Astrocyte of the spinal cord (primary cell): ENCODE results near the gene KLK8.

Experiments
- DNase-seq: peaks from one replicate; pipeline ENCODE4 v3.0.0; 2011; ENCODE audit warnings: low read depth, low spot score
- H3K4me3 ChIP-seq: 2 replicates; pipeline ENCODE4 v1.5.1; 2011; ENCODE audit warnings: low read depth, mild to moderate bottlenecking, low read length, moderate library complexity
- in situ Hi-C: cut with HindIII; loops from 2 replicates; pipeline ENCODE4 v1.10.0; 2017; ENCODE audit warnings: low sequenced_read_pairs
- TF ChIP-seq, protein P1 (sequence below): IDR thresholded peaks from 2 replicates; pipeline ENCODE4 v1.5.1; 2012; ENCODE audit warnings: low read depth, mild to moderate bottlenecking, low read length, inconsistent platforms

Gene KLK8

DNA sequence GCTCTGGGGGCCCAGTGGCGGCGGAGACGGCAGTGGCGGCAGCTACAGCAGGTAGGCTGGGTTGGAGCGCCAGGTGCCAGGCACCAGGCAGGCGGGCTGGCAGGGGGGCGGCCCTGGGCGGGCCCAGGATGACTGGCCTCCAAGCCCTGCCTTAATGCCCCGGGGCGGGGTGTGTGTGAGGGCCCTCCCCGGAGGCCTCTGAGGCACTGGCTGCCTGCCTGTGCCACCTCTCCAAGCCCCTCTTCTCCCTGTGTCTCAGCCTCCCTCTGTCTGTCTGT lies 25.1 kb upstream of the KLK8 start, which contains the start of gene KLK11:
TSS of gene KLK11 (minus strand) at position 63 of the 278 bp plus-strand sequence. CDS start 985 bp downstream, outside the sequence.
- in situ Hi-C loops = no loop called here
- DNase-seq = no peak
- TF ChIP-seq, protein P1, sequence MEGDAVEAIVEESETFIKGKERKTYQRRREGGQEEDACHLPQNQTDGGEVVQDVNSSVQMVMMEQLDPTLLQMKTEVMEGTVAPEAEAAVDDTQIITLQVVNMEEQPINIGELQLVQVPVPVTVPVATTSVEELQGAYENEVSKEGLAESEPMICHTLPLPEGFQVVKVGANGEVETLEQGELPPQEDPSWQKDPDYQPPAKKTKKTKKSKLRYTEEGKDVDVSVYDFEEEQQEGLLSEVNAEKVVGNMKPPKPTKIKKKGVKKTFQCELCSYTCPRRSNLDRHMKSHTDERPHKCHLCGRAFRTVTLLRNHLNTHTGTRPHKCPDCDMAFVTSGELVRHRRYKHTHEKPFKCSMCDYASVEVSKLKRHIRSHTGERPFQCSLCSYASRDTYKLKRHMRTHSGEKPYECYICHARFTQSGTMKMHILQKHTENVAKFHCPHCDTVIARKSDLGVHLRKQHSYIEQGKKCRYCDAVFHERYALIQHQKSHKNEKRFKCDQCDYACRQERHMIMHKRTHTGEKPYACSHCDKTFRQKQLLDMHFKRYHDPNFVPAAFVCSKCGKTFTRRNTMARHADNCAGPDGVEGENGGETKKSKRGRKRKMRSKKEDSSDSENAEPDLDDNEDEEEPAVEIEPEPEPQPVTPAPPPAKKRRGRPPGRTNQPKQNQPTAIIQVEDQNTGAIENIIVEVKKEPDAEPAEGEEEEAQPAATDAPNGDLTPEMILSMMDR = no peak
- no peak within 1 kb of the TSS for H3K4me3 ChIP-seq

DNA sequence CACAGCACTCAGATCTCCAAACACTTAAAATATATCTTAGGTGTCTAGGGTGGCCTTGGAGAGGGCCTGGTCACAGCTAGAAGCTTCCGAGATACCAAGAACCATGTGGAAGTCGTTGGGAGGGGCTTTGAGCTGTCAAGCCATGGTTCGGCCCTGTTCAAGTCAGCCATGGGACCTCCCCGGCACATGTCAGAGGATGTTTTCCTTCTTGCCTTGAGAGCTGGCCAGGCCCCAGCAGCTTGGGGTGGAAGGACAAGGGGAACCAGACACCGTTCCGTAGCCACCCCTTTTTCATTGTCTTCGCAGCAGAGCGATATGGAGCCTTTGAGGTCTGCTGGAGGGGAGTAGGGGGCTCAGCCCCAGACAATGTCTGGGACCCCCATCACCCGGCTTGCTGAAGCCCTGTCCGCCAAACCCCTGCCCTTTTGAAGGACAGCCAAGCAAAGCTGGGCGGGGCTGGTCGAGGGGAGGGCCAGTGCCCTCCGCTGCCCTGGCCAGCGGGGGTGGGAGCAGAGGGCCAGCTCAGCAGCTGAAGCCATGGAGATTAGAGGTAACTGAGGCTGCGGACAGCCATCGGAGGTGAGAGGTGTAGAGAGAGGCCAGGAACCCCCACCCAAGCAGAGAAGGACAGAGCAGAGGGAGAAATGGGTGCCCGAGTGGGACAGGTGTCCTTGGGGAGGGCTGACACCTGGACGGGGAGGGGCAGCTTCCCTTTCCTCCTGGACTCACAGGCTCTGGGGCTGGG lies 24.6 kb upstream of the KLK8 start:
- no peak for DNase-seq
- TF ChIP-seq, protein P1 = no peak
- no peak overlapping the region for H3K4me3 ChIP-seq
- in situ Hi-C loops = no loop called here

DNA sequence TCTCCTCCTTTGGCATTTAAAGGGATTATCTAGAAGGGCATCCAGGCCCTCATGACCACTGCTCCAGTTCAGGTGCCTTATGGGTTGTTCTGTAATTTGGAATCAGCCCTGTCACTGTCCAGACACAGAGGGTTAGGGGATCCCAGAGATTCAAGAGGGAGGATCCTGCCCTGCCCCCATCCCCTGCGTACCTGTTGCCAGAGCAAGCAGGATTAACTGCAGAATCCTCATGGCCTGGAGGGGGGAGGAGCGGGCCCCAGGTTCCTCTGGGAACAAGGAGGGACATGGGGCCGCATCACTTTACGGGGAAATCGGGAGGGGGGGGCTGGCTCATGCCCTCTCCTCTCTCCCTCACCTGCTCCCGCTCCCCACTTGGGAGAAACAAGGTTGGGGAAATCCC lies 24.0 kb upstream of the KLK8 start:
- no peak for DNase-seq
- TF ChIP-seq, protein P1 = no peak
- in situ Hi-C loops = no loop called here
- no peak overlapping the region for H3K4me3 ChIP-seq

DNA sequence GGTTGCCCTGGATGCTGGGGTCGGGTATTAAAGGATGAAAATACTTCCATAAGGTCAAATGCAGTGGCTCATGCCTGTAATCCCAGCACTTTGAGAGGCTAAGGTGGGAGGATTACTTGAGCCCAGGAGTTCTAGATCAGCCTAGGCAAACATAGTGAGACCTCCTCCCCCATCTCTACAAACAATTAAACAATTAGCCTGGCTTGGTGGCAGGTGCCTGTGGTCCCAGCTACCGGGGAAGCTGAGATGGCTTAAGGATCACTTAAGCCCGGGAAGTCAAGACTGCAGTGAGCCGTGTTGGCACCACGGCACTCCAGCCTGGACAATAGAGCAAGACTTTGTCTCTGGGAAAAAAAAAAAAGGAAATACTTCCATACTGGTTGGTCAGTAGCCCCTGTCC lies 23.5 kb upstream of the KLK8 start:
- H3K4me3 ChIP-seq = no peak overlapping the region
- in situ Hi-C loops = no loop called here
- DNase-seq = no peak
- TF ChIP-seq, protein P1 = no peak

DNA sequence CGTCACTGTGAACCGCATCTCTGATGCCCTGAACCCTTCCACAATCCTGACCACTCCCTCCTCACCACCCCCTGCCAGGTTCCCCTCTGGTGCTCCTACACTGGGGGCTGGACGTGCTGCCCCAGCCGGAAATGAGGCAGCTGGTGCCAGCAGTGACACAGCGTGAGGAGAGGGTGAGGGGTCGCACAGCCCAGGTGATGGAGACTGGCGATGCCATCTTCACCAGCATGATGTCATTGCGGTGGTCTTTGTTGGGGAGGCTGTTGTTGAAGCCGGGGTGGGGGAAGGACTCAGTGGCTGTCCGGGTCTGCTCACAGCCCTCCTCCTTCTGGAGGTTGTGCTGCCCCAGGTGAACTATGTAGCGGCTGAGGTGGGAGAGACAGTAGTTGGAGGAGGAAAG lies 22.5 kb upstream of the KLK8 start:
- TF ChIP-seq, protein P1 = no peak
- in situ Hi-C loops = no loop called here
- H3K4me3 ChIP-seq = no peak overlapping the region
- no peak for DNase-seq

DNA sequence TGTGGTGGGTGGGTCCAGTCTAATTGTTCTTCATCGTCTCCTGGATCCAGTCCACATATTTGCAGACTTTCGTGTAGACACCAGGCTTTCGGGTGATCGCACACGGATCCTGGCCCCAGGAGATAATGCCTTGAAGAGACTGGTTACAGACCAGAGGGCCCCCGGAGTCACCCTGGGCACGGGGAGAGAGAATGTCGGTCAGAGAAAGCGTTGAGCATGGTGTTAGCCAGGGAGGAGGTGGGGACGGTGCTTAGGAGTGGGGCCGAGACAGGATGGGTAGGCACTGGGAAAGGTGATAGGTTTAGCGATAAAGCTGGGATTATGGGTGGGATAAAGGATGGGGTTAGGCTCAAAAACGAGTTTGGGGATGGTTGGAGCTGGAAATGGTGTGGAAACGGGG lies 21.1 kb upstream of the KLK8 start:
- in situ Hi-C loops = no loop called here
- DNase-seq = no peak
- TF ChIP-seq, protein P1 = no peak
- H3K4me3 ChIP-seq = no peak overlapping the region
